Mesenchymal stem cell (in vitro differentiated cells and primary cell): Measurements from ENCODE around the gene SPAAR.

ENCODE experiments used
- DNase-seq: peaks from one replicate; pipeline ENCODE4 v3.0.0-alpha.2; 2013
- H2AFZ ChIP-seq: one replicate; pipeline ENCODE4 v1.6.1; 2013; ENCODE audit warnings: low read depth, mild to moderate bottlenecking, control low read depth, inconsistent platforms, low read length, moderate library complexity
- H2AK5ac ChIP-seq: 2 replicates; pipeline ENCODE4 v1.6.1; 2013; ENCODE audit warnings: low read length, moderate library complexity, mild to moderate bottlenecking, inconsistent platforms; ENCODE audit not compliant: severe bottlenecking
- H2BK120ac ChIP-seq: one replicate; pipeline ENCODE4 v1.6.1; 2013; ENCODE audit warnings: low read depth, mild to moderate bottlenecking, inconsistent platforms, low read length, moderate library complexity
- H2BK12ac ChIP-seq, 2 experiments: one replicate each; pipeline ENCODE4 v1.6.1; 2013; ENCODE audit warnings: inconsistent platforms in 2 of 2, low read length in 2 of 2, mild to moderate bottlenecking in 2 of 2, moderate library complexity in 2 of 2, control low read depth in 1 of 2
- H2BK15ac ChIP-seq: one replicate; pipeline ENCODE4 v1.6.1; 2013; ENCODE audit warnings: mild to moderate bottlenecking, low read depth, inconsistent platforms; ENCODE audit not compliant: poor library complexity, severe bottlenecking
- H2BK5ac ChIP-seq: 2 replicates; pipeline ENCODE4 v1.6.1; 2013; ENCODE audit warnings: low read depth, mild to moderate bottlenecking, low read length, control low read depth, inconsistent platforms; ENCODE audit not compliant: poor library complexity, severe bottlenecking
- H3K14ac ChIP-seq, 2 experiments: one replicate each; pipeline ENCODE4 v1.6.1; 2013; ENCODE audit warnings: inconsistent platforms in 2 of 2, low read length in 2 of 2, control low read depth in 1 of 2, mild to moderate bottlenecking in 1 of 2, moderate library complexity in 1 of 2
- H3K18ac ChIP-seq, 2 experiments: one replicate each; pipeline ENCODE4 v1.6.1; 2013; ENCODE audit warnings: inconsistent platforms in 2 of 2, low read length in 2 of 2, control low read depth in 1 of 2, low read depth in 1 of 2, mild to moderate bottlenecking in 1 of 2
- H3K23ac ChIP-seq, 2 experiments: one replicate each; pipeline ENCODE4 v1.6.1; 2013; ENCODE audit warnings: inconsistent platforms in 2 of 2, low read length in 2 of 2, mild to moderate bottlenecking in 2 of 2, moderate library complexity in 2 of 2, control low read depth in 1 of 2
- H3K27ac ChIP-seq: 2 replicates; pipeline ENCODE4 v1.5.1; 2013; ENCODE audit warnings: mild to moderate bottlenecking, moderate library complexity, low read length, control low read depth, inconsistent platforms; ENCODE audit not compliant: poor library complexity, severe bottlenecking
- H3K27me3 ChIP-seq, 2 experiments: 2 replicates each; pipeline versions ENCODE4 v1.6.1 to v1.7.0; 2013; ENCODE audit warnings: low read length in 2 of 2, mild to moderate bottlenecking in 2 of 2, moderate library complexity in 2 of 2, control low read depth in 1 of 2, inconsistent platforms in 1 of 2; ENCODE audit not compliant: control insufficient read depth in 1 of 2, insufficient read depth in 1 of 2
- H3K36me3 ChIP-seq, 2 experiments: 2 replicates each; pipeline versions ENCODE4 v1.6.1 to v1.7.0; 2013; ENCODE audit warnings: low read length in 2 of 2, control low read depth in 1 of 2, inconsistent platforms in 1 of 2, low read depth in 1 of 2, mild to moderate bottlenecking in 1 of 2; ENCODE audit not compliant: insufficient read depth in 2 of 2, control insufficient read depth in 1 of 2
- H3K4ac ChIP-seq, 2 experiments: one replicate each; pipeline ENCODE4 v1.6.1; 2013; ENCODE audit warnings: inconsistent platforms in 2 of 2, low read length in 2 of 2, mild to moderate bottlenecking in 2 of 2, moderate library complexity in 2 of 2, control low read depth in 1 of 2, low read depth in 1 of 2
- H3K4me1 ChIP-seq: 2 replicates; pipeline ENCODE4 v1.6.1; 2013; ENCODE audit warnings: low read depth, low read length, control low read depth; ENCODE audit not compliant: control insufficient read depth, insufficient read depth
- H3K4me2 ChIP-seq: 2 replicates; pipeline ENCODE4 v1.6.1; 2013; ENCODE audit warnings: low read length, mild to moderate bottlenecking, inconsistent platforms; ENCODE audit not compliant: poor library complexity, severe bottlenecking
- H3K4me3 ChIP-seq, 2 experiments: 2 replicates each; pipeline versions ENCODE4 v1.5.1 to v1.7.0; 2013; ENCODE audit warnings: low read length in 2 of 2, mild to moderate bottlenecking in 2 of 2, control low read depth in 1 of 2, low read depth in 1 of 2; ENCODE audit not compliant: insufficient read depth in 1 of 2
- H3K79me1 ChIP-seq: replicated peaks from 2 replicates; pipeline ENCODE4 v1.6.1; 2013; ENCODE audit warnings: mild to moderate bottlenecking, control low read depth, low read length, inconsistent platforms; ENCODE audit not compliant: poor library complexity, severe bottlenecking
- H3K9ac ChIP-seq: 2 replicates; pipeline ENCODE4 v1.7.0; 2013; ENCODE audit warnings: mild to moderate bottlenecking, low read length, moderate library complexity
- H3K9me3 ChIP-seq: 2 replicates; pipeline ENCODE4 v1.7.0; 2013; ENCODE audit warnings: mild to moderate bottlenecking, low read length; ENCODE audit not compliant: control insufficient read depth
- H4K8ac ChIP-seq: one replicate; pipeline ENCODE4 v1.6.1; 2013; ENCODE audit warnings: inconsistent platforms, mild to moderate bottlenecking, low read length, moderate library complexity
- H4K91ac ChIP-seq: one replicate; pipeline ENCODE4 v1.6.1; 2013; ENCODE audit warnings: mild to moderate bottlenecking, low read length, inconsistent platforms
- WGBS: methylation state at CpG from one replicate; pipeline ENCODE4 v1.1.7; 2013; ENCODE audit warnings: mixed read lengths; 5-methylcytosine and 5-hydroxymethylcytosine counted together

The SPAAR gene

GRCh38 chr9:35929453-35929718 is 20.1 kb downstream of the SPAAR start:
- H3K4me3 ChIP-seq = no peak overlapping the region
- H3K27ac ChIP-seq = no peak overlapping the region
- H4K8ac ChIP-seq = no peak overlapping the region
- H3K4me1 ChIP-seq = peaks cover 6% of the 10 kb centered on the region
- no peak for DNase-seq
- no peak overlapping the region for H2BK5ac ChIP-seq
- H3K36me3 ChIP-seq = no peaks in the 10 kb centered on the region
- H3K23ac ChIP-seq = no peak overlapping the region
- no peaks in the 10 kb centered on the region for H3K9me3 ChIP-seq
- H2AFZ ChIP-seq = no peak overlapping the region
- H3K18ac ChIP-seq = no peak overlapping the region
- H3K27me3 ChIP-seq = no peaks in the 10 kb centered on the region
- 82% methylated on average over 3 of the region's 6 CpGs for WGBS
- H3K9ac ChIP-seq = no peak overlapping the region
- no peak overlapping the region for H3K4me2 ChIP-seq
- H3K14ac ChIP-seq = no peak overlapping the region
- H2BK120ac ChIP-seq = no peak overlapping the region
- no peak overlapping the region for H2AK5ac ChIP-seq
- H2BK12ac ChIP-seq = no peak overlapping the region
- no peak overlapping the region for H3K4ac ChIP-seq
- no peak overlapping the region for H2BK15ac ChIP-seq
- no peak overlapping the region for H4K91ac ChIP-seq
- H3K79me1 ChIP-seq = no peaks in the 10 kb centered on the region

- Histone ChIP-seq H3K4ac (no peak overlapping the region), H3K4me3 (no peak overlapping the region)
These were observed 21.2 kb downstream of the SPAAR start for GRCh38 chr9:35930521-35930920.

GRCh38 chr9:35930989-35931388 is 21.7 kb downstream of the SPAAR start:
- Histone ChIP-seq H3K9me3 (no peaks in the 10 kb centered on the region), H3K4me3 (no peak overlapping the region), H2BK5ac (no peak overlapping the region), H3K4me2 (no peak overlapping the region), H3K14ac (no peak overlapping the region), H3K27ac (no peak overlapping the region), H2AFZ (peak overlapping the region; percentile 43), H2BK15ac (no peak overlapping the region), H3K4me1 (no peaks in the 10 kb centered on the region), H4K91ac (no peak overlapping the region), H3K27me3 (no peaks in the 10 kb centered on the region), H3K9ac (no peak overlapping the region), H2BK12ac (no peak overlapping the region), H2BK120ac (no peak overlapping the region), H2AK5ac (no peak overlapping the region), H3K18ac (no peak overlapping the region), H3K23ac (no peak overlapping the region), H3K79me1 (no peaks in the 10 kb centered on the region), H3K4ac (no peak overlapping the region), H3K36me3 (no peaks in the 10 kb centered on the region), H4K8ac (no peak overlapping the region)
- WGBS = 96% methylated on average over 3 of the region's 3 CpGs
- DNase-seq = no peak

More at GRCh38 chr9:35930521-35930920, 21.2 kb downstream of the SPAAR start:
- no peak overlapping the region for H4K91ac ChIP-seq
- H2AFZ ChIP-seq = no peak overlapping the region
- H3K27me3 ChIP-seq = no peaks in the 10 kb centered on the region
- no peak for DNase-seq
- H3K9me3 ChIP-seq = no peaks in the 10 kb centered on the region
- no peaks in the 10 kb centered on the region for H3K36me3 ChIP-seq
- no peak overlapping the region for H3K14ac ChIP-seq
- no peak overlapping the region for H2BK12ac ChIP-seq
- no peak overlapping the region for H3K18ac ChIP-seq
- H3K27ac ChIP-seq = no peak overlapping the region
- no peak overlapping the region for H2BK120ac ChIP-seq
- no peak overlapping the region for H2BK5ac ChIP-seq
- H3K9ac ChIP-seq = no peak overlapping the region
- no peak overlapping the region for H3K4me2 ChIP-seq
- H4K8ac ChIP-seq = no peak overlapping the region
- H2AK5ac ChIP-seq = no peak overlapping the region
- no peak overlapping the region for H3K23ac ChIP-seq
- H2BK15ac ChIP-seq = no peak overlapping the region
- H3K4me1 ChIP-seq = no peaks in the 10 kb centered on the region
- no peaks in the 10 kb centered on the region for H3K79me1 ChIP-seq

- no peak overlapping the region for H4K8ac ChIP-seq
- H3K9ac ChIP-seq = no peak overlapping the region
- no peak overlapping the region for H2BK12ac ChIP-seq
- H3K14ac ChIP-seq = no peak overlapping the region
- H3K18ac ChIP-seq = no peak overlapping the region
- no peak overlapping the region for H3K4me3 ChIP-seq
- H2BK120ac ChIP-seq = no peak overlapping the region
- H3K9me3 ChIP-seq = no peaks in the 10 kb centered on the region
- 93% methylated on average over 1 of the region's 3 CpGs for WGBS
- H3K4me1 ChIP-seq = peaks cover 3% of the 10 kb centered on the region
- H3K23ac ChIP-seq = no peak overlapping the region
- no peak overlapping the region for H4K91ac ChIP-seq
- H3K36me3 ChIP-seq = no peaks in the 10 kb centered on the region
- H2BK5ac ChIP-seq = no peak overlapping the region
- H3K79me1 ChIP-seq = no peaks in the 10 kb centered on the region
- H2AK5ac ChIP-seq = no peak overlapping the region
- H3K4me2 ChIP-seq = no peak overlapping the region
- no peak overlapping the region for H3K4ac ChIP-seq
- no peaks in the 10 kb centered on the region for H3K27me3 ChIP-seq
- no peak overlapping the region for H2AFZ ChIP-seq
- no peak overlapping the region for H2BK15ac ChIP-seq
- H3K27ac ChIP-seq = no peak overlapping the region
- no peak for DNase-seq
These were observed 23.4 kb downstream of the SPAAR start for GRCh38 chr9:35932735-35933134.
